Keratinocyte (primary cell): Measurements from ENCODE around the gene SORBS1. TPM values are rescaled to one million over a fixed set of nuclear protein-coding genes. Genes with fewer than 3 reads are reported as not detected.

Source experiments
- DNase-seq: peaks from one replicate; pipeline ENCODE4 v3.0.0-alpha.2; 2011; ENCODE audit warnings: low read depth, missing footprints, low spot score
- FAIRE-seq: peaks from 2 replicates; lab custom pipeline; 2011; peaks lifted over from hg19 to GRCh38; lab: Jason Lieb, UNC
- H2AFZ ChIP-seq: 2 replicates; pipeline ENCODE4 v1.6.0; 2012; ENCODE audit warnings: low read length, control low read depth, inconsistent platforms; ENCODE audit not compliant: control insufficient read depth
- H3K27ac ChIP-seq: 2 replicates; pipeline ENCODE4 v1.5.1; 2011; ENCODE audit warnings: low read length; ENCODE audit not compliant: control insufficient read depth, insufficient read depth
- H3K27me3 ChIP-seq: 3 replicates; pipeline ENCODE4 v1.6.0; 2011; ENCODE audit warnings: low read length; ENCODE audit not compliant: control insufficient read depth, insufficient read depth; ENCODE audit errors: extremely low read depth
- H3K36me3 ChIP-seq, 2 experiments: 2 replicates in 1 of 2; 3 replicates in 1 of 2; pipeline ENCODE4 v1.5.1; 2011; ENCODE audit warnings: low read length in 2 of 2, mild to moderate bottlenecking in 1 of 2; ENCODE audit not compliant: control insufficient read depth in 2 of 2, insufficient read depth in 2 of 2; ENCODE audit errors: extremely low read depth in 1 of 2
- H3K4me1 ChIP-seq: 3 replicates; pipeline ENCODE4 v1.5.1; 2011; ENCODE audit warnings: low read length; ENCODE audit not compliant: control insufficient read depth, insufficient read depth; ENCODE audit errors: extremely low read depth
- H3K4me2 ChIP-seq: 3 replicates; pipeline ENCODE4 v1.6.0; 2011; ENCODE audit warnings: low read depth, low read length; ENCODE audit not compliant: control insufficient read depth, insufficient read depth; ENCODE audit errors: extremely low read depth
- H3K4me3 ChIP-seq, 3 experiments: fragments of 200-600 bp in 1 of 3; sonication (generic) in 1 of 3; 2 replicates in 2 of 3; 3 replicates in 1 of 3; pipeline ENCODE4 v1.5.1; 2011 to 2016; ENCODE audit warnings: low read length in 3 of 3, mild to moderate bottlenecking in 3 of 3, control low read depth in 2 of 3, inconsistent platforms in 1 of 3, low read depth in 1 of 3, mixed read lengths in 1 of 3, mixed run types in 1 of 3, moderate library complexity in 1 of 3; ENCODE audit not compliant: control insufficient read depth in 2 of 3, insufficient read depth in 2 of 3; ENCODE audit errors: extremely low read depth in 1 of 3
- H3K79me2 ChIP-seq: 2 replicates; pipeline ENCODE4 v1.6.0; 2012; ENCODE audit warnings: low read length; ENCODE audit not compliant: control insufficient read depth, insufficient read depth
- H3K9ac ChIP-seq: 3 replicates; pipeline ENCODE4 v1.6.0; 2011; ENCODE audit warnings: low read length; ENCODE audit not compliant: control insufficient read depth, insufficient read depth; ENCODE audit errors: extremely low read depth
- H3K9me1 ChIP-seq: 3 replicates; pipeline ENCODE4 v1.6.0; 2011; ENCODE audit warnings: low read length; ENCODE audit not compliant: control insufficient read depth, insufficient read depth; ENCODE audit errors: extremely low read depth
- H3K9me3 ChIP-seq: 2 replicates; pipeline ENCODE4 v1.5.1; 2012; ENCODE audit warnings: low read depth, low read length; ENCODE audit not compliant: control insufficient read depth
- H4K20me1 ChIP-seq: 3 replicates; pipeline ENCODE4 v1.6.0; 2011; ENCODE audit warnings: low read length; ENCODE audit not compliant: control insufficient read depth, insufficient read depth; ENCODE audit errors: extremely low read depth
- CTCF ChIP-seq, 3 experiments: IDR thresholded peaks in 1 of 3; conservative IDR thresholded peaks in 1 of 3; optimal IDR thresholded peaks in 1 of 3; 2 replicates in 2 of 3; 3 replicates in 1 of 3; pipeline versions ENCODE3 to v1.5.1; 2011; ENCODE audit warnings: low read length in 3 of 3, mild to moderate bottlenecking in 3 of 3, moderate library complexity in 2 of 3, control low read depth in 1 of 3, inconsistent platforms in 1 of 3; ENCODE audit not compliant: insufficient read depth in 2 of 3; ENCODE audit errors: extremely low read depth in 1 of 3
- EZH2 ChIP-seq: IDR thresholded peaks from one replicate; pipeline ENCODE4 v1.6.1; 2012; ENCODE audit warnings: inconsistent platforms, mild to moderate bottlenecking, low read length, moderate library complexity
- dilution Hi-C: fragments of 300-500 bp; cut with MboI; formaldehyde crosslinking; loops from one replicate; pipeline ENCODE4 v1.7.0; 2020; ENCODE audit warnings: low sequenced_read_pairs; ENCODE audit not compliant: extremely low pct_ligation_motif_present
- polyA plus RNA-seq, 5 experiments: library from polyadenylated mRNA; depleted of rRNA in 3 of 5; stranded (reverse) in 3 of 5; stranded (forward) in 1 of 5; unstranded in 1 of 5; fragments of >200 nt; gene quantifications; 1 replicate in 1 of 5; 2 replicates in 3 of 5; 3 replicates in 1 of 5; pipeline versions ENCODE4 v1.2.1 to v1.2.3, GENCODE V29; 2011 to 2012; ENCODE audit warnings: missing spikeins in 2 of 5, low read depth in 1 of 5, low replicate concordance in 1 of 5

Gene SORBS1
- polyA plus RNA-seq, 1 donor (not counting 4 experiments of a cell fraction or from before 2014, with no cell fraction given): 0.42 TPM

GRCh38 chr10:95564291-95564690 is 3.1 kb upstream of the SORBS1 start:
- Histone ChIP-seq H3K4me2 (no peak overlapping the region), H3K9me3 (no peaks in the 10 kb centered on the region), H3K36me3 (no peaks in the 10 kb centered on the region), H3K27me3 (peaks cover 8% of the 10 kb centered on the region), H4K20me1 (no peaks in the 10 kb centered on the region), H2AFZ (no peak overlapping the region), H3K4me1 (peaks cover 5% of the 10 kb centered on the region), H3K4me3 (no peak overlapping the region), H3K9me1 (no peaks in the 10 kb centered on the region), H3K27ac (no peak overlapping the region), H3K9ac (no peak overlapping the region), H3K79me2 (no peaks in the 10 kb centered on the region)
- DNase-seq (no peak), FAIRE-seq (no peak)
- dilution Hi-C loops: no loop called here
- no peak for TF ChIP-seq CTCF (optimal IDR thresholded peaks at IDR 0.05 in 1 of 3, IDR thresholded peaks at IDR 0.05 in 1 of 3, conservative IDR thresholded peaks at IDR 0.05 in 1 of 3; ENCODE audit: extremely low read depth in 1 of 3, insufficient read depth in 2 of 3, low read length in 3 of 3)
- no peak for TF ChIP-seq EZH2

- Histone ChIP-seq H3K36me3 (no peaks in the 10 kb centered on the region), H4K20me1 (no peaks in the 10 kb centered on the region), H2AFZ (no peak overlapping the region), H3K9me3 (no peaks in the 10 kb centered on the region), H3K27ac (no peak overlapping the region), H3K4me1 (peaks cover 5% of the 10 kb centered on the region), H3K4me3 (no peak overlapping the region), H3K27me3 (peaks cover 10% of the 10 kb centered on the region), H3K9ac (no peak overlapping the region), H3K79me2 (no peaks in the 10 kb centered on the region), H3K4me2 (no peak overlapping the region), H3K9me1 (no peaks in the 10 kb centered on the region)
- FAIRE-seq (no peak), DNase-seq (no peak)
- no peak for TF ChIP-seq EZH2
- no peak for TF ChIP-seq CTCF (optimal IDR thresholded peaks at IDR 0.05 in 1 of 3, IDR thresholded peaks at IDR 0.05 in 1 of 3, conservative IDR thresholded peaks at IDR 0.05 in 1 of 3; ENCODE audit: extremely low read depth in 1 of 3, insufficient read depth in 2 of 3, low read length in 3 of 3)
- dilution Hi-C loops: no loop called here
Observed at GRCh38 chr10:95562341-95562965, 1.3 kb upstream of the SORBS1 start.
